Endothelial cell of umbilical vein (primary cell): ENCODE results near the gene CHRND. TPM values are rescaled to one million over a fixed set of nuclear protein-coding genes. Genes with fewer than 3 reads are reported as not detected.

ENCODE experiments used
- BruUV-seq: library from RNA; stranded (reverse); fragments of 400-500 nt; replicated peaks from 2 replicates; lab custom pipeline; 2021; lab: Mats Ljungman, UMichigan
- CTCF ChIA-PET: fragments of 300-600, 350-600 bp; sonication (Branson Sonifier 250); formaldehyde crosslinking; loops from one replicate; lab custom pipeline; 2021; ENCODE audit warnings: antibody characterized with exemption, inconsistent platforms; lab: Charles Lee
- POLR2A ChIA-PET: fragments of 300-600, 350-600 bp; sonication (Branson Sonifier 250); formaldehyde crosslinking; loops from one replicate; lab custom pipeline; 2021; ENCODE audit warnings: antibody characterized with exemption, inconsistent platforms; lab: Charles Lee
- DNase-seq: peaks from one replicate; pipeline ENCODE4 v3.0.0-alpha.2; 2011; ENCODE audit warnings: low read depth, low spot score
- FAIRE-seq: peaks from 2 replicates; lab custom pipeline; 2011; peaks lifted over from hg19 to GRCh38; lab: Jason Lieb, UNC
- H2AFZ ChIP-seq: 2 replicates; pipeline ENCODE4 v1.6.0; 2012; ENCODE audit warnings: low read depth, low read length, control low read depth, inconsistent platforms
- H3K27ac ChIP-seq: 2 replicates; pipeline ENCODE4 v1.5.1; 2011; ENCODE audit warnings: low read depth, mild to moderate bottlenecking, control low read depth, low read length, moderate library complexity; ENCODE audit not compliant: insufficient read depth
- H3K27me3 ChIP-seq, 2 experiments: 2 replicates each; pipeline versions ENCODE4 v1.6.0 to v1.6.1; 2011; ENCODE audit warnings: low read length in 2 of 2, mixed read lengths in 1 of 2; ENCODE audit not compliant: control insufficient read depth in 2 of 2, insufficient read depth in 2 of 2
- H3K36me3 ChIP-seq, 2 experiments: 2 replicates in 1 of 2; 3 replicates in 1 of 2; pipeline ENCODE4 v1.5.1; 2011; ENCODE audit warnings: low read length in 2 of 2, mild to moderate bottlenecking in 1 of 2, moderate library complexity in 1 of 2; ENCODE audit not compliant: control insufficient read depth in 2 of 2, insufficient read depth in 2 of 2; ENCODE audit errors: extremely low read depth in 1 of 2
- H3K4me1 ChIP-seq: 3 replicates; pipeline ENCODE4 v1.5.1; 2011; ENCODE audit warnings: mild to moderate bottlenecking, low read length; ENCODE audit not compliant: control insufficient read depth, insufficient read depth; ENCODE audit errors: extremely low read depth
- H3K4me2 ChIP-seq: 2 replicates; pipeline ENCODE4 v1.6.1; 2011; ENCODE audit warnings: low read length, control low read depth, mixed read lengths; ENCODE audit not compliant: insufficient read depth
- H3K4me3 ChIP-seq, 3 experiments: fragments of 200-600 bp in 1 of 3; sonication (generic), shearing (Covaris generic) in 1 of 3; replicated peaks in 1 of 3; 2 replicates each; pipeline ENCODE4 v1.5.1; 2011 to 2016; ENCODE audit warnings: control low read depth in 3 of 3, low read length in 3 of 3, mild to moderate bottlenecking in 2 of 3, inconsistent platforms in 1 of 3, low read depth in 1 of 3, moderate library complexity in 1 of 3; ENCODE audit not compliant: insufficient read depth in 1 of 3
- H3K79me2 ChIP-seq: 2 replicates; pipeline ENCODE4 v1.6.0; 2012; ENCODE audit warnings: low read length, inconsistent platforms; ENCODE audit not compliant: control insufficient read depth, insufficient read depth
- H3K9ac ChIP-seq: replicated peaks from 2 replicates; pipeline ENCODE3; 2011; ENCODE audit warnings: low read length, control low read depth; ENCODE audit not compliant: insufficient read depth; ENCODE audit errors: extremely low read depth
- H3K9me1 ChIP-seq: replicated peaks from 3 replicates; pipeline ENCODE4 v1.6.0; 2011; ENCODE audit warnings: mild to moderate bottlenecking, low read length; ENCODE audit not compliant: control insufficient read depth, insufficient read depth; ENCODE audit errors: extremely low read depth
- H3K9me3 ChIP-seq: replicated peaks from 2 replicates; pipeline ENCODE4 v1.5.1; 2012; ENCODE audit warnings: low read length, inconsistent platforms; ENCODE audit not compliant: control insufficient read depth, insufficient read depth
- H4K20me1 ChIP-seq: replicated peaks from 2 replicates; pipeline ENCODE3; 2011; ENCODE audit warnings: mild to moderate bottlenecking, low read length; ENCODE audit not compliant: control insufficient read depth, insufficient read depth; ENCODE audit errors: extremely low read depth
- EZH2 ChIP-seq: IDR thresholded peaks from 2 replicates; pipeline ENCODE4 v1.6.1; 2012; ENCODE audit warnings: borderline replicate concordance, low read depth, mild to moderate bottlenecking, moderate library complexity, low read length, inconsistent platforms; ENCODE audit not compliant: severe bottlenecking
- FOS ChIP-seq: IDR thresholded peaks from 2 replicates; pipeline ENCODE4 v1.6.1; 2011; ENCODE audit warnings: mild to moderate bottlenecking, low read length, moderate library complexity, borderline replicate concordance; ENCODE audit not compliant: insufficient read depth
- GATA2 ChIP-seq: IDR thresholded peaks from 2 replicates; pipeline ENCODE4 v1.7.0; 2011; ENCODE audit warnings: low read depth, mild to moderate bottlenecking, moderate library complexity, mixed read lengths, low read length; ENCODE audit not compliant: insufficient read length, insufficient read depth
- JUN ChIP-seq: IDR thresholded peaks from 2 replicates; pipeline ENCODE4 v1.6.1; 2011; ENCODE audit warnings: borderline replicate concordance, low read depth; ENCODE audit not compliant: insufficient read length, insufficient read depth
- MYC ChIP-seq: IDR thresholded peaks from one replicate; pipeline ENCODE4 v1.6.1; 2011; ENCODE audit warnings: mild to moderate bottlenecking, low read depth, low read length
- POLR2A ChIP-seq: IDR thresholded peaks from 2 replicates; pipeline ENCODE4 v1.6.1; 2012; ENCODE audit warnings: low read depth, mild to moderate bottlenecking, control low read depth, low read length
- POLR2AphosphoS5 ChIP-seq: IDR thresholded peaks from 2 replicates; pipeline ENCODE4 v1.6.1; 2012; ENCODE audit warnings: low read depth, mild to moderate bottlenecking, control low read depth, low read length, moderate library complexity; ENCODE audit not compliant: insufficient read depth
- dilution Hi-C: fragments of 300-500 bp; cut with MboI; formaldehyde crosslinking; loops from one replicate; pipeline ENCODE4 v1.15.0; 2019; ENCODE audit warnings: low sequenced_read_pairs; ENCODE audit not compliant: extremely low pct_ligation_motif_present
- intact Hi-C: fragments of 100-400 bp; cut with micrococcal nuclease; formaldehyde crosslinking; loops from one replicate; pipeline ENCODE4 v1.10.0; 2022
- polyA plus RNA-seq, 4 experiments: library from polyadenylated mRNA; depleted of rRNA in 3 of 4; stranded (reverse) in 3 of 4; unstranded in 1 of 4; fragments of >200 nt; gene quantifications; 2 replicates each; pipeline versions ENCODE4 v1.2.1 to v1.2.3, GENCODE V29; 2011 to 2012; ENCODE audit warnings: missing spikeins in 1 of 4
- total RNA-seq: library from RNA; stranded (reverse); gene quantifications from 2 replicates; pipeline ENCODE4 v1.2.3, GENCODE V29; 2021
- TF ChIP-seq, protein P1 (sequence below): IDR thresholded peaks from 2 replicates; pipeline ENCODE4 v1.6.1; 2011; ENCODE audit not compliant: insufficient read depth, insufficient read length
- TF ChIP-seq, protein P2 (sequence below), 2 donors: IDR thresholded peaks; 1 replicate in 1 of 2; 2 replicates in 1 of 2; pipeline ENCODE4 v1.5.1; 2011; ENCODE audit warnings: low read length in 2 of 2, mild to moderate bottlenecking in 2 of 2, moderate library complexity in 2 of 2, control low read depth in 1 of 2, inconsistent platforms in 1 of 2, low read depth in 1 of 2; ENCODE audit not compliant: insufficient read depth in 1 of 2; ENCODE audit errors: extremely low read depth in 1 of 2

Gene CHRND
- total and polyA plus RNA-seq, 2 donors (not counting 3 experiments of a cell fraction or from before 2014, with no cell fraction given) = not detected

GRCh38 chr2:232479341-232480200, 46.4 kb upstream of the CHRND start:
- Histone ChIP-seq H3K4me2 (no peak overlapping the region), H2AFZ (no peak overlapping the region), H3K9me1 (no peaks in the 10 kb centered on the region), H3K4me3 (no peak overlapping the region), H3K27ac (no peak overlapping the region), H3K36me3 (no peaks in the 10 kb centered on the region), H3K4me1 (no peaks in the 10 kb centered on the region), H3K9me3 (no peaks in the 10 kb centered on the region), H3K27me3 (peaks cover 4 to 6% of the 10 kb centered on the region in 2 experiments), H3K79me2 (no peaks in the 10 kb centered on the region), H3K9ac (no peak overlapping the region), H4K20me1 (no peaks in the 10 kb centered on the region)
- ChIA-PET CTCF (no interaction called here), POLR2A (no interaction called here)
- intact Hi-C loops = no loop called here
- DNase-seq (no peak), FAIRE-seq (no peak)
- dilution Hi-C loops = no loop called here
- BruUV-seq = no TSS peak
- TF ChIP-seq POLR2A = no peak
- no peak for TF ChIP-seq POLR2AphosphoS5
- TF ChIP-seq FOS = no peak
- no peak for TF ChIP-seq GATA2
- TF ChIP-seq MYC = no peak

DNA sequence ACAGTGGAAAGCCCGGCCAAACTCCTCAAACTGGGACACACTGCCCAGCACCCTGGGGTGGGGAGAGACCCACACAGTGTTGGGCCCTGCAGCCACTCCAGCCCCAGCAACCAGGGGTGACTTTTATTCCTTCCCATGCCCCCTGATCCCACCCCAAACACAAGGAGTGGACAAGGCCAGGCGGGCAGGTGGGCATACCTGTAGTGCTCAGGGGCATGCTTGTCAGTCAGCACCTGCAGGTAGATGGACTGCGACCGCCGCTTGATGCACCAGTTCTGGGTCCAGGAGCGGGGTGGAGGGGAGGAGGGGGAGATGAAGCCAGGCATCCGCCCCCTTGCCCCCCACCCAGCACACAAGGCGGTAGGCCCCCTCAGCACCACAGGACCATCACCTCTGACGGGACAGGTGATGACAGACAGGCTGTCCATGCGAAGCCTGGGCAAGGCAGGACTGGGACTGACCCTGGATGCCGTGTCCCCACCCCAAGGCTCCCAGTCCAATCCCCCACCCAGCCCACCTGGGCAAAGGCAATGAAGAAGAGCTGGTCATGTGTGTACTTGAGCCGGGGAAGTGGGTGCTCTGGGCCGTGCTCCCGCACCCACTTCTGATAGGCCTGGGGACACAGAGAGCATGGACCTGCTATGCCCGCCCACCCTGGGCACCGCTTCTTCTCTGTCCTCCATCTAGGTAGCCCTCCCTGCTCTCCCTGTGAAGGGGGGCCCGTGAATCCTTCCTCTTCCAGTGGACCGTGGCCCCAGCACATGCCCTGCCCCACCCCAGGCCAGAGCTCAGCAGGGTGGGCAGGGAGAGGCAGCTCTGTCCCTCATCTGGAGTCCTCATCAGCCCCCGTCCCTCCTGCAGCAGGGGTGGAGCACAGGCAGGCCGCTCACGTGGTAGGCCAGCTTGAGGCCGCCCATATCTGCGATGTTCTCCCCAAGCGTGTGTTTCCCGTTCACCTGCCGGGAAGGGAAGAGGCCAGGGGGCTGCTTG, 45.5 kb upstream of the CHRND start:
- H3K9ac ChIP-seq = no peak overlapping the region
- POLR2A ChIA-PET = no interaction called here
- CTCF ChIA-PET = no interaction called here
- no peak overlapping the region for H2AFZ ChIP-seq
- H3K27me3 ChIP-seq = peaks cover 11 to 14% of the 10 kb centered on the region in 2 experiments
- H3K4me2 ChIP-seq = no peak overlapping the region
- H3K79me2 ChIP-seq = no peaks in the 10 kb centered on the region
- no peaks in the 10 kb centered on the region for H3K9me1 ChIP-seq
- no peaks in the 10 kb centered on the region for H3K9me3 ChIP-seq
- no TSS peak for BruUV-seq
- H4K20me1 ChIP-seq = no peaks in the 10 kb centered on the region
- H3K27ac ChIP-seq = no peak overlapping the region
- intact Hi-C loops (no loop called here), dilution Hi-C loops (no loop called here)
- no peaks in the 10 kb centered on the region for H3K4me1 ChIP-seq
- no peak for DNase-seq
- FAIRE-seq = no peak
- no peaks in the 10 kb centered on the region for H3K36me3 ChIP-seq
- H3K4me3 ChIP-seq = no peak overlapping the region
- TF ChIP-seq EZH2 (no peak), JUN (no peak), POLR2AphosphoS5 (no peak), GATA2 (no peak), POLR2A (no peak), FOS (no peak), MYC (no peak)
- TF ChIP-seq, protein P1, sequence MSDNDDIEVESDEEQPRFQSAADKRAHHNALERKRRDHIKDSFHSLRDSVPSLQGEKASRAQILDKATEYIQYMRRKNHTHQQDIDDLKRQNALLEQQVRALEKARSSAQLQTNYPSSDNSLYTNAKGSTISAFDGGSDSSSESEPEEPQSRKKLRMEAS = no peak
- TF ChIP-seq, protein P2, sequence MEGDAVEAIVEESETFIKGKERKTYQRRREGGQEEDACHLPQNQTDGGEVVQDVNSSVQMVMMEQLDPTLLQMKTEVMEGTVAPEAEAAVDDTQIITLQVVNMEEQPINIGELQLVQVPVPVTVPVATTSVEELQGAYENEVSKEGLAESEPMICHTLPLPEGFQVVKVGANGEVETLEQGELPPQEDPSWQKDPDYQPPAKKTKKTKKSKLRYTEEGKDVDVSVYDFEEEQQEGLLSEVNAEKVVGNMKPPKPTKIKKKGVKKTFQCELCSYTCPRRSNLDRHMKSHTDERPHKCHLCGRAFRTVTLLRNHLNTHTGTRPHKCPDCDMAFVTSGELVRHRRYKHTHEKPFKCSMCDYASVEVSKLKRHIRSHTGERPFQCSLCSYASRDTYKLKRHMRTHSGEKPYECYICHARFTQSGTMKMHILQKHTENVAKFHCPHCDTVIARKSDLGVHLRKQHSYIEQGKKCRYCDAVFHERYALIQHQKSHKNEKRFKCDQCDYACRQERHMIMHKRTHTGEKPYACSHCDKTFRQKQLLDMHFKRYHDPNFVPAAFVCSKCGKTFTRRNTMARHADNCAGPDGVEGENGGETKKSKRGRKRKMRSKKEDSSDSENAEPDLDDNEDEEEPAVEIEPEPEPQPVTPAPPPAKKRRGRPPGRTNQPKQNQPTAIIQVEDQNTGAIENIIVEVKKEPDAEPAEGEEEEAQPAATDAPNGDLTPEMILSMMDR (IDR thresholded peaks at IDR 0.05; ENCODE audit: extremely low read depth in 1 of 2, insufficient read depth in 1 of 2, low read depth in 1 of 2, low read length in 2 of 2) = no peak
